Colon (tissue), 2 donors: ENCODE results near the gene YDJC.
"Not testable (repeated sequence)": the region's sequence is repeated elsewhere in the genome, so short reads cannot be mapped to it uniquely, and the experiment has no call there.

Experiments used
- FAIRE-seq: peaks from 2 replicates; lab custom pipeline; 2012; peaks lifted over from hg19 to GRCh38; lab: Jason Lieb, UNC
- donor health status: control.
- donor health status: control.

Gene YDJC

DNA sequence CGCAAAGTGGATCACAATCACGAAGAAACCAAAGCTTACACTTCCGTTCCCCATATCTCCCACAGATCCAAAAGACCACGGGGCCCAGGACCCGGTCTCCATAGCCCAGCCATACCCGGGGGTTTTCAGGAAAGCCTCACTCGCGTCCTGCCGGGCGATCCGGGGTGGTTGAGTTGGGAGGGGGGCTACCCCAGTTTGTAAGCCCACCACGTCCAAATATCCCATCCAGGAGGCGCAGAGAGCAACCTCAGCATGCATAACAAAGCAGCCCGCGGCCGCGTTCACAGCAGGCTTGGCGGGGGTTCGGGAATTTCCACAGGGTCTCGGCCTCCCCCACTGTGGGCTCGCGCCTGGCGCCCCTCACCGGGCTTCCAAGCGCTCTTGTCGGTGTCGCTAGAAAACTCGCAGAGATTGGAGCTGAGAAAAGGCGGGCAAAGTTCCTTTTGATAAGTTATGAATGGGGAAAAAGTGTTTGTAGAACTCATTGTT lies 21.7 kb upstream of the YDJC start:
- no peak for FAIRE-seq

DNA sequence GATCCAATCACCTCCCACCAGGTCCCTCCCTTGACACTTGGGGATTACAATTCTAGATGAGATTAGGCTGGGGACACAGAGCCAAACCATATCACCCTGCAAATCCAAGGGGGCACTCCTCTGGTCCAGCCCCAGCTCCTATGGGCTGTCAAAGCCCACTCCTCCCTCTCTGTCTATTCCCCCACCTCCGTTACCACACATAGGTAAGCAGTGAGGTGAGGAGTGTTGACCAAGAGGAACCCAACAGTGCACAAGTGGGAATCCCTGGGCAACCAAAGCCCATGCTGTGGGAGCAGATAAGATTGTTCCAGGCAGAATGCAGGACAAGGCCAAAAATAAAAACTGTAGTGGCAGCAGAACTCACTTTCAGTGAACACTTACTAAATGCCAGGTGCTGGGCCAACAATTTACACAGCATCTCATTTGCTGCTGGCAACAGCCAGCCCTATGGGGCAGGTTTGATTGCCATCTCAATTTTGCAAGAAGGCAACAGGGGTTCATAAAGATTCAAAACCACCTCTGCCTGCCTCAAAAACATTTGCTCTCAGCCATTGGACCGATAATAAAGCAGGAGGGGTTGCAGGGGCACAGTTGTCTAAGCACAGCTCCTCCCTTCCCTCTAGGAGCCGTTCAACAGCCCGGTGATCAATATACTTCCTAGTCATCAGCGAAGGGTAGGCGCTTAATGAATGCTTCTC lies 21.1 kb upstream of the YDJC start:
- no peak for FAIRE-seq

DNA sequence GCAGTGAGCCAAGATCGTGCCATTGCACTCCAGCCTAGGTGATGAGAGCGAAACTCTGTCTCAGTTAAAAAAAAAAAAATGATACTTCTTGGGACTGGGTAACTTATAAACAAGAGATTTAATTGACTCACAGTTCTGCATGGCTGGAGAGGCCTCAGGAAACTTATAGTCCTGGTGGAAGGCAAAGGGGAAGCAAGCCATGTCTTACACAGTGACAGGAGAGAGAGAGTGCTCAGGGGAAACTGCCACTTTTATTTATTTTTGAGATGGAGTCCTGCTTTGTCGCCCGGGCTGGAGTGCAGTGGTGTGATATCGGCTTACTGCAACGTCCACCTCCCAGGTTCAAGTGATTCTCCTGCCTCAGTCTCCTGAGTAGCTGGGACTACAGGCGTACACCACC lies 20.5 kb upstream of the YDJC start:
- FAIRE-seq = no peak

DNA sequence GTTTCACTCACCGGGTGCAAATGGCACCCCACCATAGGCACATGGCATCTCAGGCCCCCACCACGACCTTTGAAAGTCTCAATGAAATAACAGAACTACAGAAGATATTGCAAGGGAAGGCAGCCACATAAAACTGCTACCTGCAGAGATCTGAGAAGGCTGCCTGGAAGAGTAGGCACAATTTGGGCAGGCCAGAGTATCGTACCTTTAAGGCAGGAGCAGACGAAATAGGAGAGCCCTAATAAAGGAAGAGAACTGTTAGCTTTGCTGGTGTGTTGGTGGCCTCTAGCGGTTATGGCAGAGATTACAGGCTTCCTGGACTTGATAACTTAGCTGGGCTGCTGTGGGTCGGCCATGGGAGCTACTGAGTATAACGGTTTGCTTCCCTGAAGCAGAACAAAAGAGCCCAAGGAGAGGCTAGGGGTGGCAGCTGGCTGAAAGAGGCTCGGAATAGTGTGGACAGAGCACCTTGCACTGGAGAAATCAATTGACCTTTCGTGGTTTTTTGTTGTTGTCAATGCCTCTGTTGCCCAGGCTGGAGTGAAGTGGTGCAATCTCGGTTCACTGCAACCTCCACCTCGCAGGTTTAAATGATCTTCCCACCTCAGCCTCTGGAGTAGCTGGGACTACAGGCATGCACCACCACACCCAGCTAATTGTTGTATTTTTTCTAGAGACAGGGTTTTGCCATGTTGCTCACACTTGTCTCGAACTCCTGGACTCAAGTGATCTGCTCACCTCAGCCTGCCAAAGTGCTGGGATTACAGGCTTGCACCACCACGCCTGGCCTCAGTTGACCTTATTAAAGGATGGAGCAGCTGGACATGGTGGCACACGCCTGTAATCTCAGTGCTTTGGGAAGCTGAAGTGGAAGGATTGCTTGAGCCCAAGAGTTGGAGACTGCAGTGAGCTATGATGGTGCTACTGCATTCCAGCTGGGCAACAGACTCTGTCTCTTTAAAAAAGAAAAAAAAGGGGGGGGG lies 17.1 kb upstream of the YDJC start:
- no peak for FAIRE-seq

DNA sequence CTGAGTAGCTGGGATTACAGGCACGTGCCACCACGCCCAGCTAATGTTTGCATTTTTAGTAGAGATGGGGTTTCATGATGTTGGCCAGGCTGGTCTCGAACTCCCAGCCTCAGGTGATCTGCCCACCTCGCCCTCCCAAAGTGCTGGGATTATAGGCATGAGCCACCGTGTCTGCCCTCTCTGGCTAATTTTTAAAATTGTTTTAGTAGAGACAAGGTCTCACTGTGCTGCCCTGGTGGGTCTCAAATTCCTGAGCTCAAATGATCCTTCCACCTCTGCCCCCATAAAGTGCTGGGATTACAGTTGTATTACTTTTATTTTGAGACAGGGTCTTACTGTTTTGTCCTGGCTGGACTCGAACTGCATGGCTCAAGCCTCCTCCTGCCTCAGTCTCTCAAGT lies 15.7 kb upstream of the YDJC start:
- FAIRE-seq = not testable (repeated sequence)

DNA sequence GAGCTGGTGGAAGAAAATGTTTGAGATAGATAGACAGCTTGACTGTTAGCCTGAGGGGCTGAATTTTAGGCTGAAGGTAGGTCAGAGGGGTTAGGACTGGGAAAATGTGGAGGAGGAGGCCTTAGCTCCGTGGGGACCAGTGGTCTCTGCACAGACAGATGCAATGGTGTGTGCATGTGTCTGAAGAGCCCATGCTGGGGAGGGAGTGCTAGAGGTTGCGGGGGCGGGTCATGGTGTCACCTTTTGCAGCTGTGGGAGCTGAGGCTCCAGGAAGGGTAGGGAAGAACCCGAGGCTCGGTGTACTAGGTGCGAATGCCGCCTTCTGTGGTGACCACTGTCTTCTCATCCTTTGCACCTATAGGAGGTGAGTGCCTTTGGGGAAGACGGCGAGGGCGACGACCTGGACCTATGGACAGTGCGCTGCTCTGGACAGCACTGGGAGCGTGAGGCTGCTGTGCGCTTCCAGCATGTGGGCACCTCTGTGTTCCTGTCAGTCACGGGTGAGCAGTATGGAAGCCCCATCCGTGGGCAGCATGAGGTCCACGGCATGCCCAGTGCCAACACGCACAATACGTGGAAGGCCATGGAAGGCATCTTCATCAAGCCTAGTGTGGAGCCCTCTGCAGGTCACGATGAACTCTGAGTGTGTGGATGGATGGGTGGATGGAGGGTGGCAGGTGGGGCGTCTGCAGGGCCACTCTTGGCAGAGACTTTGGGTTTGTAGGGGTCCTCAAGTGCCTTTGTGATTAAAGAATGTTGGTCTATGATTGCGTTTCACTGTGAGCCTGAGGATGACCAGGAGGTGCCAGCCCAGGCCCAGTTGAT lies 13.9 kb upstream of the YDJC start:
- no peak for FAIRE-seq

DNA sequence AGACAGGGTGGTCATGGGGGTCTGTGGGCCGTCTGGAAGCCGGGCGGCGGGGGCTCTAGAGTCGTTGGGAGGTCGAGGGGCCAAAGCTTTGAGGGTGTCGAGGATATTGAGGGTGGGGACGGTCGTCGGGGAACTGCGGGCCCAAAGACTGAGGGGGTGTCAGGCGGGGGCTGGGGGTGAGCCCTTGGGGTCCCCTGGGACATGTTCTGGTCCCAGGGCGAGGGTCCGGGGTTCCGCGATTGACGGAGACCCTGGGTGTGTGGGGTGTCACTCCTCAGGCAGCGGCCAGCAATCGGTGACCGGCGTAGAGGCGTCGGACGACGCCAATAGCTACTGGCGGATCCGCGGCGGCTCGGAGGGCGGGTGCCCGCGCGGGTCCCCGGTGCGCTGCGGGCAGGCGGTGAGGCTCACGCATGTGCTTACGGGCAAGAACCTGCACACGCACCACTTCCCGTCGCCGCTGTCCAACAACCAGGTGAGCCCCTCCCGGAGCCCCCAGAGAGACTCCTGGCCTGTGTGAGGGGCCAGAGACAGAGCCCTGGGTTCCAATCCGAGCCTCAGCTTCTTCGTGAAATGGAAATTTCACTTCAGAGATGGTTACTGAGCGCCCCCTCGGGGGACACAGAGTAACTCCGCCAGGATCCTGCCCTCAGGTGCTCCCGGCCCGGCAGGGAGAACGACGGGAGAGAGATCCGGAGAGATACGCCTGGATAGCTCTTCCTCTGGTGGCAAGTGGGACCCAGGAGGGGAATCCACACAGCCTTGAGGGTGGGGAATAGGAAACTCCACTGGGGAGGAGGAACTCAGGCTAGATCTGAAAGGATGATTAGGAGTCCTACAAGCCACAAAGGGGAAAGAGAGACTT lies 13.0 kb upstream of the YDJC start:
- FAIRE-seq = no peak

DNA sequence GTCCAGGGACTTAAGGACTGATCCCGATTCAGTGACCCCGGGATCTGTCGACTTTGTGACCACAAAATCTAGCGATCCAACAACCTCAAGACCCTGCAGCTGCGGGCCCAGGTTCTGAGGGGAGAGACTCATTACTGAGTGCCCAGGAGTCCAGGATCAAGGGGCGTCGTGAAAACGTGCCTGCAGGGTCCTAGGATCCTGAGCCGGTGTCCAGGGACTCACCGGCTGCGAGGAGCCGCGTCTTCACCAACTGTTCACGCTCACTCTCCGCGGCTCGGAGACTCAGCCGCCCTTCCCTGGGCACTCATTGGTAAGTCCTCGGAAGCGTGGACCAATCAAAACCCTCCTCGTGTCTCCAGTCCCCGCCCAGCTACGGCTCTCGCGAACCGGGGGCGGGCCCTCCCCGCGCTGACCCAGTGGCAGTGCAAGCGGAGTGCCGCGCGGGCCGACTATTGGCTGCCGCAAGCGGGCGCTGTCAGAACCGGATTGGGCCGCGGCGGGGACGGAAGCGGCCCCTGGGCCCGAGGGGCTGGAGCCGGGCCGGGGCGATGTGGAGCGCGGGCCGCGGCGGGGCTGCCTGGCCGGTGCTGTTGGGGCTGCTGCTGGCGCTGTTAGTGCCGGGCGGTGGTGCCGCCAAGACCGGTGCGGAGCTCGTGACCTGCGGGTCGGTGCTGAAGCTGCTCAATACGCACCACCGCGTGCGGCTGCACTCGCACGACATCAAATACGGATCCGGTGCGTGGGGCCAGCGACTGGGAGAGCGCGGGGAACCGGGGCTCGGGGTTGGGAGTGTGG lies 12.2 kb upstream of the YDJC start, which contains the start of gene SDF2L1:
TSS of gene SDF2L1 (plus strand) at position 514 of the 795 bp plus-strand sequence. CDS start at position 549, 35 bp downstream.
- no peak for FAIRE-seq

DNA sequence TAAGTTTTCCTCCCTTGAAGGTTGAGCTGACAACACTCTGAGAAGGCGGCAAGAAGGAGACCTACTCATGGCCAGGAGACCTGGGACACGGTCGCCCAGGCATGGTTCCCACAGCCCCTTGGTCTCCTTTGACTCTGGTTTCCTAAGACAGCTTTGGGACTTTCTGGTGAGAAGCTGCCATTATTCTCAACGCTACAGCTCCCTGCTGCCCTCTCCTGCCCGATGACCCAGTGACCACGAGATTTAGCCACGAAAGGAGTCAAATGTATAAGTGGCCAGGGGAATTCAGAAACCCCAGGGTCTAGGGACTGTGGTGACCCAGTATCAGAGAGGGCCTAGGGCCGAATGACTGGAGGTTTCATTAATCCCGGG lies 11.6 kb upstream of the YDJC start:
- no peak for FAIRE-seq

DNA sequence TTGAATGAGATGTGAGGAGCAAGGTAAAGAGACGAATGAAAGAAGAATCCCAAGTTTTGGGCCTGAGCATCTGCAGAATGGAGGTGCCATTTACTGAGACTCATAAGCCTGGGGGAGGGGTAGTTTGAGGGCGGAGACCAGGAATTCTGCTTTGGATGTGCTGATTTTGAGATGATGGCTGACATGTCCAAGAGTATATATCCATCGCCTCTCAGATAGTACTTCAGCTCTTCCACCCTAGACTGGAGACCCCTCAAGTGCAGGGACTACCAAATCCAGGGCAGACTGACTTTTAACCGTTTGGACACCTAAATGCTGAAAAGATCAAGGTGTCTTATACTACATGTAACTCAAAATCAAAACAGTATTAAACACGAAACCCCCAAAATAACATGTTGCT lies 11.0 kb upstream of the YDJC start:
- FAIRE-seq = no peak

DNA sequence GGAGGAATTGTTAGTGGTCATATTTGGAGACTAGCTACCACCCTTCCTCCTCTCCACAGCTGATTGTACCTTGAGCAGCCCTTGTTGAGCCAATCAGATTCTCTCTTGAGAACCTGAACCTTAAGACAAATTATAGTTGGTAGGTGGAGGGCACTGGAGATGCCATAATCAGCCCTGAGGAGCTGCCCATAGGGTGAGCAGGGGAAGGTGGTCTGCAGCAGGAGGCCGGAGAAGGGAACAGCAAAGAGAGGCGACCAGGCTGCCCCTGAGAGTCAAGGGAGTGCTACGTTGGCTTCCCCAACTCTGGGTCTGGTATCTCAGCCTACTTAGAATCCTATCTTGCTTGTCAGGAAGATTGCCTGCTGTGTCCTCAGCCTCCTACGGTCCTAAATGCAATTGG lies 9.5 kb upstream of the YDJC start:
- no peak for FAIRE-seq

DNA sequence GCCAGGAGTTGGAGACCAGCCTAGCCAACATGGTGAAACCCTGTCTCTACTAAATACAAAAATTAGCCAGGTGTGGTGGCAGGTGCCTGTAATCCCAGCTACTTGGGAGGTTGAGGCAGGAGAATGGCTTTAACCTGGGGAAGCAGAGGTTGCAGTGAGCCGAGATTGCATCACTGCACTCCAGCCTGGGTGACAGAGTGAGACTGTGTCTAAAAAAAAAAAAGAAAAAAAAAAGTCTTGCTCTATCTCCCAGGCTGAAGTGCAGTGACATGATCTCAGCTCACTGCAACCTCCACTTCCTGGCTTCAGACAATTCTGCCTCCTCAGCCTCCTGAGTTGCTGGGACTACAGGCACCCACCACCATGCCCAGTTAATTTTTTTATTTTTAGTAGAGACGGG lies 7.6 kb upstream of the YDJC start:
- not testable (repeated sequence) for FAIRE-seq

DNA sequence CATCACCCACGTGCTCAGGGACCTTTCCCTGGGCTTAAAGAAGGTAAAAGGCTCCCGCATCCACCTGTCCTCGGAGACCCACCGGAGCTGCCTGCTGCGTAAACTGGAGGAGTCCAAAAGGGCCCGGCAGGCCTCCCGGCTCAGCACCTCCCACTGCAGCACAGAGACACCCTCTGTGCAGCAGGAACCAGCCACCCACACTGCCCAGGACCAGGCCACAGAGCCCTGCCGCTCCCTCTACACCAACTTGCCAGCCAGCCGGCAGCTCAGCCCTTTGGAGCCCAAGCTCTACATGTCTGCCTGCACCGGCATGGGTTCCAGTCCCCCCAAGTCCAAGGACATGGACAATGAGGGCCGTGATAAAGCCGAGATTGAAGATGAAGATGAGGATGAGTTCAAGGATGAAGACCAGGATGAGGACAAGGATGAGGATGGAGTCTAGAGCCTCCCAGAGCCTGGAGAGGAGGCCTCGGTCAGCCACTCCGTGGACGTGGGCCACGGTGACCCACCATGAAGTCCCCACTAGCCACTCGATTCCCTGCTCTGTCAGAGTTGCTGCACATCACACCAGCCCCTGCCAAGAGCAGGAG lies 6.9 kb upstream of the YDJC start:
- FAIRE-seq = no peak

DNA sequence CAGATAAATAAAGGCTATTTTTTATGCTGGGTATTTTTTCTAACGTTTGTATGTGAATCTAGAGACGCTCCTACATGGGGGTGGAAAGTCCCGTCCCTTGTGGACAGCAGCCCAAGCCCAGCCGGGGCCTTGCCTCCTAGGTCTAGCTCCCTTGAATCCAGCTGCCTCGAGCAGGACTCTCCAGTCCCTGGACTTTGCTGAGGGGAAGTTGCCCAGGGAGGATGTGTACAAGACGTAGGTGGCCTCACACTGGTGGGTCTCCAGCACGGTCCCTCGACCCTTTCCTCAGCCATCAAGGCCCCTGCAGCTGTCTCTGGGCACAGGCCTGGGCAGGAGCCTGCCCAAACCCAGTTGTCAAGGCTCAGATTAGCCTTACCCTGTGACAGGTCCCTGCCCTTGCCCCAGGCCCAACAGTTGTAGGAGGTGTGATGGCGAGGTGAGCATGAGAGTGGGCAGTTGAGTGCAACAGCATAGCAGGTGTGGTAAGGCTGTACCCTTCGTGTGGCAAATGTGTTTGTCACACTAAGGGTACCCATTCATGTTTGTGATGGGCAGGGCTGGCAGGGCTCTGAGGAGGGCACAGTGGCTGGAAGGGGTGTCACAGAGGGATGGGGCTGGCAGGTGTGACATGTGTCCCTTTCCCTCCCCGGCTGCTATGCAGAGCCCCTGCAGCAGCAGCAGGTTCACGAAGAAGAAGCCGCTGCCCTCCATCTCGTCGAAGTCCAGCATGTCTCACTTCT lies 6.1 kb upstream of the YDJC start:
- no peak for FAIRE-seq

DNA sequence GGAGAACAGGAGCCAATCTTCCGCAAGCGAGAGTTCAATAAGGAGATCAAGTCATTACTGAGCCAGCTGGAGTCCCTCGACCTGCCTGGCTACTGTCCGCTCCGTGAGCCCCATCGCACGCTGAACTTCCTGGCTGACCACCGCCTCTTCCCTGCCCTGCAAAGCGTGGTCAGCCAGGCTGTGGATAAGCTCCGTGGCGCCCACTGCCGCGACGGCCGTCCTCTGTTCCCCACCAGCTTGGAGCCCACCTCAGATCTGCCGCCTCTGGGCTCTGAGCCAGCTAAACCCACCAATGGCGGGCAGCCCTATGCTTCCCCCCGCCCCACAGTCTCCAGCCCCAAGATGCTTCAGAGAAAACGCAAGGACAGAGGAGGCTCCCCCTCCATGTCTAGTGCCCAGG lies 5.0 kb upstream of the YDJC start:
- FAIRE-seq = no peak

DNA sequence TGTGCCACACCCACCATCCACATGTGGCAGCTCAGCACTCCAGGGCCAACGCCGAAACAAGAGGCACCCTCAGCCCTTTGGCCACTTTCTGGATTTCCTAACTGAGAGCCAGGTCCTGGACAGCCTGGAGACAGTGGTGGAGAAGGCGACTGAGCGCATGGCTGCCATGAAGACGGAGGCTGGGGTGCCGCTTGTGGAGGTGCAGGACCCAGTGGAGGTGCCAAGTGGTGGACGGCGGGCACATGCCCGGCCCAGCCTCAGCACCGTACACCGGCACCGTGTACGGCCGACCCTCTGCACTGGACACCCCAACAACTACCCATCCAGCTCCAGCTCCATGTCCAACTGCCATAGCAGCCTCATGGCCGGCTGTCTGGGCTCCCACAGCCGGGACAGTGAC lies 4.3 kb upstream of the YDJC start:
- no peak for FAIRE-seq

DNA sequence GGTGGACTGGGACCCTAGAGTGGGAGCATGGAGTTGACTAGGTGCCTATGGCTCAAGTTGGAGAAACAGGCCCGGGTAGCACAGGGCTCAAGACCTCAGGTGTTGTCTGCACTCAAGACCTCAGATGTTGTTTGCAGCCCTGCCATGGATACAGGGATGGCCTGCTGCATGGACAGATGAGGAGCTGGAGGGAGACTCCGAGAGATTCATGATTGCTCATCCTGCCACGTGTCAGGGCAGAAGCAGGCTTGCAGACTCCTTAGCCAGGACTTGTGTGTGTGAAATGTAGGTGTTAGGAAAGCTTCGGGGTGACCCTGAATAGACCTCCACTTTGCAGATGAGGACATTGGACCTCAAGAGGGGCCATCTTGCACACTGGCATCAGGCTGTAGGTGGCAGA lies 3.7 kb upstream of the YDJC start:
- FAIRE-seq = no peak

DNA sequence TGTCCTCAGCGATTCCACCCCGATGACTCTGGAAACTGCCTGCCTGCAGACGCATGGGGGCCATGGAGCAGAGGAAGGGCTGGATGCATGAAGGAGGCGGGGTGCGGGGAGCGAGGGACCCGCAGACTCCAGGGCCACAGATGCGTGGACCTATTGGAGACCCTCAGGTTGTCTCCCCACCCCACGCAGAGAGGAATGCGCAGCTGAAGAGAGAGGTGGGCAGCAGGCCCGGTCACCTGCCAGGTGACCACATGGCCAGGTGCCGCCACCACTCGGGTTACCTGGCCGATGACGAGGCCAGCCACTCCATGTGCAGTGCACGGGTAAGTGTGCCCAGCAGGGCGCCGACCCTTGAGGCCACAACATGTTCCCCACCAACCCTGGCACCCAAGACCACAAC lies 3.1 kb upstream of the YDJC start:
- no peak for FAIRE-seq

DNA sequence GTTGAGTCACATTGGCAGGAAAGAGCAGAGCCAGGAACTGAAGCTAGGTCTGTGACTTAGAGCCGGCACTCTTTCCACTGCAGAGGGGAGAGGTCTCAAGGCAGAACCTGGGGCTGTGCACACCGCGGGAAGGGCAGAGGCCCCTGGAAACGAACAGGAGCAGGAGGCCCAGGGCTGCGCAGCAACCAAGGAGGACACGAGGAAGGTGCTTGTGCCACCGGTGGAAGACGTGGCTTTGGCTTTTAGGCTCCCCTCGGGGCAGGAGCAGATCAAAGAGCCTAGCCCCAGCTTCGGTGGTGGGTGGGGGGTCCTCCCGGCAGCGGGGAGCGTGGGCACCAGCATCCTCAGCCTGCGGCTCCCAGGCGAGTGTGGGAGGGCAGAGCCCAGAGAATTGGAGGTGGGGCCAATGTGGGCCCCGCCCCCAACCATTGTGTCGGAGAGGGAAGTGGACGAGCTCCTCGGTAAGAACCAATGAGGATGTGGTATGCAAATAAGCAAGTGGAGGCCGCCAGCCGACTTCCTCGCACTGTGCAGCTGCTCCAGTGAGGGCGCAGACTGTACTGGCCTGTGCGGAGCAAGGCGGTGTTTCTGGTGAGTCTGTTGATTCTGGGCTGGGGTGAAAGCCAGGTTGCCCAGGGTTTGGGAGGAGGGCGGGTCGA lies 2.5 kb upstream of the YDJC start, which contains the start of gene CCDC116:
TSS of gene CCDC116 (plus strand) at position 524 of the 659 bp plus-strand sequence. CDS start 422 bp downstream, outside the sequence.
- FAIRE-seq = no peak
